ENCODE measurements around the gene EFL1.
"Not testable (repeated sequence)": the region's sequence is repeated elsewhere in the genome, so short reads cannot be mapped to it uniquely, and the experiment has no call there.

The EFL1 gene

DNA sequence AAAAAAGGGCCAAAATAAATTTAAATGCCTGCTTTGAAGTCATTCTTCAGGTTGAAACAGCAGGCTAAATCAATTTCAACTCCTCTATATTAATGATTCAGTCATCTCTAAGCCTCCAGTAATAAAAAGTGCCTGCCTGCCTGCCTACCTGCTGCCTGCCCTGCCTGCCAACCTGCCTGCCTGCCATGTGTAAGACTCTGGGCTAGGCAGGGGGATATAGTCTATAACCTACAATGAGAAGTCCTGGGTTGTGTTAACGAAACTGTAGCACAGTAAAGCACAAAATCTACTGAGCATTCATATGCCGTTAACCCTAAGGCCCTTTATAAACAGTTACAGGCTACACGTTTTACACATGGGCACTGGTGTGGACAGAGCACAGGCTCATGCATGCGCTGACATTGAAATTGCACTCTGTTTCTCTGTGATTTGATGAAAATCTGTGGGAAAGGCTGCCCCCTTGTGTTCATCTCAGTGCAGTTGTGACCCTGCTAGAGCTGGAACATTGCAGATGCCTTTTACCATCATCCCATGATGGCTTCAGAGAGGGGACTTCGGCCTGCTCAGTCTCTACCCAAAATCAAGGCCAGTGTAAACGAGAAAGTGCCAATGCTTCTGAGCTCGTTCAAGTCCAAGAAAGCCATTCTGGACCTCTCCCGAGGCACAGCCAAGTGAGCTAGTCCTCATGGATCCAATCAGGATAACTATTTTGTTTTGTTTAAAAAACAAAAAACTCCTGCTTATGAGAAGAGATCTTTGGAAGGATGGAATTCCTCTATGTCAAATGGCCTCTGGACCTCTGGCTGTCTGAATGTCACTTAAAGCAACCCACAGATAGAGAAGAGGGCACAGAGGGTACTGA, 64.6 kb downstream of the EFL1 start:
- peak; percentile 11 to 52 (median 12) for DNase-seq (ENCODE audit: low read depth in 3 of 3)

- no peak for DNase-seq (ENCODE audit: low read depth in 3 of 3)
These were observed 66.2 kb downstream of the EFL1 start for GRCh38 chr15:82196353-82196752.

- DNase-seq (ENCODE audit: low read depth in 3 of 3), result not testable (repeated sequence)
These were observed 66.7 kb downstream of the EFL1 start for GRCh38 chr15:82195818-82196217.

GRCh38 chr15:82194488-82194887, 68.0 kb downstream of the EFL1 start:
- DNase-seq (ENCODE audit: low read depth in 3 of 3), result not testable (repeated sequence)

- not testable (repeated sequence) for DNase-seq (ENCODE audit: low read depth in 3 of 3)
These were observed 69.1 kb downstream of the EFL1 start for GRCh38 chr15:82193435-82193834.

DNA sequence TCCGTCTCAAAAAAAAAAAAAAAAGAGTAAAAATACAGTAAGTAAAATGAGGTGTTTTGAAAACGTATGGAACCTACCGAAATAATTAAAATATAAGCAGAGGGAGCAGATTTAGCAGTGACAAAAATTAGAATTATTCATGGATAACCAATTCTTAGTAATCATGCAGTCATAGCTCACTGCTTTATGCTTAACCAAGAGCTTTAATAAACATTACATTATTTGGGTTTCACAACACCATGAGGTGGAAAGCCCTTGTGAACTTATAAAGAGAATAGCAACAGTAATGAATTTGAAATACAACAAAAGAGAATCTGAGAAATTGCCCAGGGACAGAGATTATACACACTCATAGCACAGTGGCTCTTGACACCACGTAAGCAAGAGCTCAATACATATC, 70.1 kb downstream of the EFL1 start:
- not testable (repeated sequence) for DNase-seq (ENCODE audit: low read depth in 3 of 3)

DNA sequence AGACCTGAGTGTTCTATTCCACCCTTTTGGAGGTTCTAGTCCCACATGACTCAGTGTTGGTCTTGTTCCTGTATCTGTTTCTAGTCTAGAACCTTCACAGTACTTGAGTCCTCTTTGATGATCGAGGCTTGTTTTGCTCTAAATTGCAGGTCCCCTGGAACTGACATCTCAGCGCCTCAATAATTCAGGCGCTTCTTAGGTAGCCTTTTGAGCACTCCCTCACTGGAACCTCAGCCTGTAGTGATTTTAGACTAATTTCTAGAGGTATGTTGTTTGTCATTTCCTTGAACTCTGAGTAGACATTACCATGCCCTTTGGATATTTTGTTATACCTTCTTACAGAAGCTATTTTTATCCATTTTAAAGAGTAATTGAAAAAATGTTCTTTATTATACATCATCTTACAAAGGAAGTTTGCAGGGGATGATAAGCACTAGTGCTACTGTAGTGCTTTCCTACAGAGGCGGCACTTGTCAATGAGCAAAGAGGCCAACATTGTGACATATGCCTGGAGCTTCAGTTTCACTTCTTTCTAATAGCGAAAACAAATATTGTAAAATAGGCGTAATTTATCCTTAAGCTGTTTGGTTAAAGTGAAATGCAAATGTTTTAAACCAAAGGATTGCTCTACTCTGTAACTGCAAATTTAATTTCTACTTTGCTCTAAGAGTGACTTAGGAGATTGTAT, 75.7 kb downstream of the EFL1 start:
- no peak for DNase-seq (ENCODE audit: low read depth in 3 of 3)

DNA sequence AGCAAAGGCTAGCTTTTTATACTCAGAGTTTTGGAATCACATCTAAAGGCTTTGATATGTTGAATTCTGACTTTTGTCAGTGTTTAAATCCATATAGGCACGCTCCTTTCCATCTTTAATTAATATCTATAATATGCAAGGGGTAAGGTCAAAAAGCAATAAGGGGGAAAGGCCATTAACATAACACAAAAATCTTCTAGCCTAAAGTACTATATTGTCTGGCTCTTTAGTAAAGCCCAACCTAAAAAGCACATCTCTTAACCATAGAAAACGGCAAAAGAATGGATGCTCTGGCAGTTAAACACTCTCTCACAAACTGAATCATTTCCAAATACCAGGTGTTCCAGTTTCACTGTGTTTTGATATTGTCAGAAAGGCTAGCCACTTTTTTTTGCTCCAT, 76.4 kb downstream of the EFL1 start:
- DNase-seq (ENCODE audit: low read depth in 3 of 3), result no peak

DNA sequence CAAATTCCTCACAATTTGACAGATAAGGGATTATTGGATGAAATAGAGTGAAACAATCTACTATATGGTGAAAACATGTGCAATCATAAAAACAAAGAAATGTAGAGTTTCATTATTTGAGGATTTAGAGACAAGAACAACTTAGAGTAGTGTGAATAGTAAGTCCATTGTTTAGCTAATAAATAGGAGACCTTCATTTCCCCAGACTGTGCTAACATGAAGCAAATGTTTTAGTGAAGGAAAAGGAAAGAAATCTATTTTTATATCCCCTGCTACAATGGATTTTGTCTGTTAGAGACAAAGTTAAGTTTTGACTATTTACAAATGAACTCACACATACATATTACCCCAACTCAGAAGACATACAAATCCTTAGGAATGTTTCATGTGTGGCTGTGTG, 77.8 kb downstream of the EFL1 start:
- DNase-seq (ENCODE audit: low read depth in 3 of 3), result no peak

GRCh38 chr15:82184355-82184754, 78.2 kb downstream of the EFL1 start:
- no peak for DNase-seq (ENCODE audit: low read depth in 3 of 3)

DNA sequence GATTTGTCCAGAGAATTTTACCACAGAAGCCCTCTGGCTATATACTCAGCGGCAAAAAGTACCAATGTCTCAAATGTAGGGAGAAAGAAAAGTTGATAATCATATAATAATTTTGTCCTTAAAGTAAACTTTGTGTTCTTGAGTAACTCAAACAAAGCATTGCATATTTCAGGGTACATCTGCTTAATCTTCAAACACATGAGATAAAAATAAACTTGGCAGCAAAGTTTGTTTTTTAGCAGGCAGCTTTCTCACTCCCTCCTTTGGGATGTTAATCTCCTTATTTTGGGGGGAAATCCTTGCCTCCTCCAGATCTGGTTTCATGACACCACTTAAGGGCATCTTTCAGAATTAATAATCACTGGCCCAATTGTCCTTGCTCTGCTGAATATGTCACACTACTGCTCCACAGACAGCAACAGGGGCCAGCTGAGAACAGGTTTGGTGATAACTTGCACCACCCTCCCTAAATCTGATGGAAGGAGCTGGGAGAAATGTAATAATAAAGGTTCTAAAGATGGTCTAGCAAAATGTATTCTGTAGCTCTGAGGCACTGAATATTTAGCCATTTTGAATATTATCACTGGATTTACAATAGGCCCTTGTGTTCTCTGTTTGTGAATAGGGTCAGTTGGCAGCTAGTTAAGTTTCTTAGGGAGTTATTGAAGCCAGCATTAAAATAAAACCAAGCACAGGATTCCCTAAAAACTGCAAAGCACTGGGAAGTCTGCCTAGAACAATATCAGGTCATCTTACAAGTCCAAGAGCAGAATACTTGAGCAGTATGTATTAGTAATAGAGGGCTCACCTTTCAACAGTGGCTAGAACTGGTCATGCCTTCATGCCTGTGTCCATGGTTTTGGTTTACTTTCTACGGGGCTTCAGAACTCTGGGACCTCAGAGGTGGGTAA, 79.2 kb downstream of the EFL1 start:
- DNase-seq (ENCODE audit: low read depth in 3 of 3), result no peak

DNA sequence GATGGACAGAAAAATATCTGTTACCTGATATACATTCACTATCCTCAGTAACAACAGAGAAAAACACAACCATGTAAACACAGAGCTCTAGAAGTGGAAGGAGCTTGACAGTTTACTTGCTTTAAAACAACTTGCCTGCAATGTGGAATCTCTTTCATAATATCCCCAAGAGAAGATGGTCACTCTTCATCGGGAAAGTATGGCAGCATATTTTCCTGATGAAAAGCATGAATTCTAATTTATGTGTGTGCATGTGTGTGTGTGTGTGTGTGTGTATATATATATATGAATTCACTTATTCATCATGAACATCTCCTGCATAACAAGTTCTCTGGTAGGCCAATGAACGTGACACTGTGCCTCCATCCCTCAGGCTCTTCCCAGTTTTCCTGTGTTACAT, 81.2 kb downstream of the EFL1 start:
- DNase-seq (ENCODE audit: low read depth in 3 of 3), result no peak

DNA sequence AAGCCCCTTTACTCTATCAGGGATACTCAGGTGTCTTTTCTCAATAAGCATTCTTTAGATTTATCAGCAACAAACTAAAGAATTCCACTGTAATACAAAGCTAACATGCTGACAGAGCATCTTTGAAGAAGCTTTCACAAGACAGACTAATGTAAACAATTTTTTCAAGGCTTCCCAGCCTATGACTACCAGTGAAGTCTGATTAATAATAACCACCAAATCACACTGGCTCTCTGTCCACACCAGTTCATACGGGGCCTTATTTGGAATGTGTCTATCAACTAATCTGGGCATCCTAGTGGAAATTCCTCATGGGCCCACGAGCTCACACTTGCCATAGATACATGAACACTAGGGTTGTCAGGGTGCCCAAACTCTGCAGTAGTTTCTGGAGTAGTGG, 84.5 kb downstream of the EFL1 start:
- DNase-seq (ENCODE audit: low read depth in 3 of 3), result no peak

DNA sequence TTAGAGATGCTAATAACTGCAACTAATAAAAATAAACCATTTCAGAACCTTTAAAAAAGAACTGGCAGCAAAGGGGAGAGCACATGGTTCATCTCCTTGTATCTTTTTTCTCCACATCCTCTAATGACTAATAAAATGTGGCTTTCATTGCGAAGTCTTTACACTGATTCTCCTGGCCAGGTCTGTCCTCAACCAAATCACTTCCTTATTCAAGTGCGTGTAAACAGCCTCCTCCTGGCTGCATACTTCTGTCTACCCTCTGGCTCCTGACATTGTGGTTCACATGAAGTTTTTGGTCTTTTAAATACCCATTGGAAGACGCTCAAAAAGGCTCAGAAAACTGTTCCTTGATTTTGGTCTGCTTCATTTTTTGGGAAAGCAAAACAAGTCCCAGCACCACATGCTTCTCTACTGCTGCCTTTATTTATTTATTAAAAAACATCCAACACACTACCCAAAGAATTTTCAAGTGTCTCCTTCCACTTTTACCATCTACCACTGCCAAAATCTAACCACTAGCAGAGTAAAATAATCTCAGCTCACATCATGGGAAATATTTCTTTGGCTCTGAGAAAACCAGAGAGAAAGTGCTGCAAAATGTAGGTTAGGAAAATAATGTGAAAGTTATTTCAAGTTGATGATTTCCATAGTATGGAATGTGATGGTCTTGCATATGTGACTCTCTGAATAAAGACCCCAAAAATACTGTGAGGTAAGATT, 85.1 kb downstream of the EFL1 start:
- no peak for DNase-seq (ENCODE audit: low read depth in 3 of 3)

- DNase-seq (ENCODE audit: low read depth in 3 of 3), result no peak
These were observed 86.0 kb downstream of the EFL1 start for GRCh38 chr15:82176542-82176941.

DNA sequence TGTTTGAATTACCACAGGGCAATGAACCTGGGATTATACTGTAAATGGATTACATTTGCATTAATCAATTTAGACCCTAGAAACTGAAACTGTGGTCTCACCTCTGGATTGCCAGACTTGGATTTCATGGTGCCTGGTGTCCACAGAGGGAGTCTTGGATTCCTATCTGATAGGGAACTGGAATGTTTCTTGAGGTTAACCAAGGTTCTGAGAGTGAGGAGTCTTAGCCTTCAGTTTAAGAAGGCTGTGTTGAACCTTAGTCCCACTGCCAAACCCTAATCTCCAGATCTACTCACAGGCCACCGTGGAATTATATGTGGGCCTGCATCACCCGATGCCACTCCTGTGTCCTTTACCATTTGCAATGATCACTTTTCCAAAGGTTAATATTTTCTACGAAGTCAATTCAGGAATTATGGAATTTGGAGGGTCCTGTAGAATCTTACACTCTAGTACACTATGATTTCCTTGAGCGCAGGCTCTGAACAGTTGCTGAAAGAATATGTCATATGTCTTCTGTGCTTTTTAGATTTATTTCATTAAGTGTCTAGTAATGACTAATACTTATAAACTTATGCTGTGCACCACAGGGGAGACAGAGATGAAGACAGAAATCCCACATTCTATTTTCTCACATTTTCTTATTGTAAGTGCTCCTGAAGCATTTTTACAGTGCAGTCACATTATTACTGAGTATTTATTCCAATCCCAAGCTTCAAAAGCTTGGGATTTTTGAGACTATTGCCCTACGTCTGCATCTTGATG, 87.9 kb downstream of the EFL1 start:
- no peak for DNase-seq (ENCODE audit: low read depth in 3 of 3)

- no peak for DNase-seq (ENCODE audit: low read depth in 3 of 3)
These were observed 89.4 kb downstream of the EFL1 start for GRCh38 chr15:82173108-82173507.

- no peak for DNase-seq (ENCODE audit: low read depth in 3 of 3)
These were observed 90.0 kb downstream of the EFL1 start for GRCh38 chr15:82172506-82172905.

GRCh38 chr15:82168757-82169156, 93.8 kb downstream of the EFL1 start:
- DNase-seq (ENCODE audit: low read depth in 3 of 3), result no peak

DNA sequence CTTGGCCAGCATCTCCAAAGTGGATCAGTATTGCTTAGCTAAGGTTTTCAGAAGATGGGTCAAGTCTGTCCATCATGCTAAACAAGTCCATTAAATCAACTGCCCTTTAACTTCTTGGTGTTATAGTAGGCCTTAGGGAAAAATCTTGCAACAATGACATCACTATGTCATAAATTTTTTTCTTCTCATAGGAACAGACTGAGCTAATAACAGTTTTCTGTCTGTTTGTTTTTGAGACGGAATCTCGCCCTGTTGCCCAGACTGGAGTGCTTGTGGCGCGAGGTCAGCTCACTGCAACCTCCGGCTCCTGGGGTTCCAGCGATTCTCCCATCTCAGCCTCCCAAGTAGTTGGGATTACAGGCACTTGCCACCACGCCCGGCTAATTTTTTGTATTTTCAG, 94.2 kb downstream of the EFL1 start:
- DNase-seq (ENCODE audit: low read depth in 3 of 3), result no peak

DNA sequence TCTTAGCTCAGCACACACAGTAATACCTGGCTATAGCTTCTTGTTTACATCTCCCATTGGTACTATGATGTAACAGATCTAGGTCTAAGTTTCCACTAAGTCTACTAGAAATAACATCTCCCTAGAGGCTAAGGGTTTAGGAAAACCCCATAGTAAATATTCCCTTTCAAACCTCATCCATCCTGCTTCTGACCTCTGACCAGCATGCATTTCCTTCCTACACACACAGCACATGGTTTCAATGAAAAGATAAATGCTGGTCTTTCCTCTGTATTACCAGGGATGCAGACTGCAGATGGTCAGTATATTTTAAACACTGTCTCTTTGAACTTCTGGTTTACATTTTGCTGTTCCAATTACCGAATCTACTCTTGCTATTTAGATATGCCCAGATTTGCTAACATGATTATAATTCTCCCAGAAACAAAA, 96.6 kb downstream of the EFL1 start:
- DNase-seq (ENCODE audit: low read depth in 3 of 3), result no peak

Data from stimulated activated CD4-positive, alpha-beta T cell treated with anti-CD3 and anti-CD28 coated beads, TNF-alpha, amount 100 ng/mL, for 48 hours (primary cell).